DND-41 (cell line): ENCODE measurements around the gene DACH1.

Source experiments
- CTCF ChIP-seq: IDR thresholded peaks from 2 replicates; pipeline ENCODE4 v1.5.1; 2012; ENCODE audit warnings: borderline replicate concordance, low read length, moderate library complexity, mild to moderate bottlenecking; ENCODE audit not compliant: poor library complexity, severe bottlenecking; ENCODE audit errors: extremely low read depth
- EZH2 ChIP-seq: IDR thresholded peaks from 3 replicates; pipeline ENCODE4 v1.6.1; 2012; ENCODE audit warnings: borderline replicate concordance, low read depth, mild to moderate bottlenecking, moderate library complexity, low read length, inconsistent platforms; ENCODE audit not compliant: severe bottlenecking

- no peak for TF ChIP-seq CTCF
- TF ChIP-seq EZH2 = no peak
Measured at GRCh38 chr13:71524613-71525304, 342.2 kb downstream of the DACH1 start.
